ENCODE measurements around the gene HDAC4.

The HDAC4 gene

GRCh38 chr2:239033801-239034560, 366.8 kb downstream of the HDAC4 start:
- DNase-seq: no peak

GRCh38 chr2:239029958-239030357, 370.9 kb downstream of the HDAC4 start:
- DNase-seq: no peak

GRCh38 chr2:239028253-239028619, 372.6 kb downstream of the HDAC4 start:
- DNase-seq: no peak

GRCh38 chr2:239027391-239028252, 373.2 kb downstream of the HDAC4 start:
- DNase-seq: no peak

- no peak for DNase-seq
Measured at GRCh38 chr2:239026711-239027361, 374.0 kb downstream of the HDAC4 start.

GRCh38 chr2:239025951-239026461, 374.8 kb downstream of the HDAC4 start:
- DNase-seq: no peak

GRCh38 chr2:239025096-239025801, 375.6 kb downstream of the HDAC4 start:
- DNase-seq: no peak

GRCh38 chr2:239024226-239024625, 376.6 kb downstream of the HDAC4 start:
- no peak for DNase-seq

GRCh38 chr2:239022437-239023260, 378.2 kb downstream of the HDAC4 start:
- no peak for DNase-seq

GRCh38 chr2:239021651-239022436, 379.0 kb downstream of the HDAC4 start:
- no peak for DNase-seq

GRCh38 chr2:239021224-239021623, 379.6 kb downstream of the HDAC4 start:
- DNase-seq: no peak

GRCh38 chr2:239020541-239021041, 380.2 kb downstream of the HDAC4 start:
- no peak for DNase-seq

GRCh38 chr2:239019183-239019581, 381.6 kb downstream of the HDAC4 start:
- DNase-seq: no peak

GRCh38 chr2:239018271-239019182, 382.3 kb downstream of the HDAC4 start:
- DNase-seq: no peak

GRCh38 chr2:239017491-239018098, 383.2 kb downstream of the HDAC4 start:
- DNase-seq: no peak

GRCh38 chr2:239015901-239016675, 384.7 kb downstream of the HDAC4 start:
- no peak for DNase-seq

GRCh38 chr2:239015218-239015900, 385.5 kb downstream of the HDAC4 start:
- no peak for DNase-seq

All from stimulated activated CD8-positive, alpha-beta memory T cell treated with anti-CD3 and anti-CD28 coated beads, Interleukin-4, amount 100 ng/mL, for 48 hours (primary cell).